Activated B cell treated with CpG ODN at 0.5 μM for 24 hours (primary cell): ENCODE data around the gene TSPO. TPM values are rescaled to one million over a fixed set of nuclear protein-coding genes. Genes with fewer than 3 reads are reported as not detected.

Experiments
- ATAC-seq: fragments of 200-7000 bp; cut with Tn5 transposase; one replicate; pipeline ENCODE4 v1.10.0; 2021; ENCODE audit warnings: low read depth, mild to moderate bottlenecking, moderate library complexity
- CTCF ChIA-PET: fragments of 350-600 bp; sonication (Branson Sonifier 250); formaldehyde crosslinking; loops from one replicate; lab custom pipeline; 2021; ENCODE audit warnings: antibody characterized with exemption; lab: Charles Lee
- POLR2A ChIA-PET: fragments of 350-600 bp; sonication (Branson Sonifier 250); formaldehyde crosslinking; loops from one replicate; lab custom pipeline; 2021; ENCODE audit warnings: antibody characterized with exemption; lab: Charles Lee
- DNase-seq: peaks from one replicate; pipeline ENCODE4 v3.0.0; 2022
- H3K27ac Mint-ChIP-seq: one replicate; pipeline ENCODE4 v1.8.0; 2020; ENCODE audit warnings: mixed read lengths
- H3K27me3 Mint-ChIP-seq: one replicate; pipeline ENCODE4 v1.8.0; 2021; ENCODE audit warnings: mixed read lengths
- H3K36me3 Mint-ChIP-seq: one replicate; pipeline ENCODE4 v1.8.0; 2021; ENCODE audit warnings: low read depth, mixed read lengths
- H3K4me1 Mint-ChIP-seq: one replicate; pipeline ENCODE4 v1.8.0; 2021; ENCODE audit warnings: mixed read lengths
- H3K4me3 Mint-ChIP-seq: one replicate; pipeline ENCODE4 v1.8.0; 2020; ENCODE audit warnings: mild to moderate bottlenecking, mixed read lengths
- H3K9me3 Mint-ChIP-seq: one replicate; pipeline ENCODE4 v1.8.0; 2020; ENCODE audit warnings: mixed read lengths
- CTCF ChIP-seq: fragments of 200-600 bp; IDR thresholded peaks from one replicate; pipeline ENCODE4 v1.8.0; 2022; ENCODE audit warnings: antibody characterized with exemption, mild to moderate bottlenecking
- intact Hi-C: fragments of 100-400 bp; cut with micrococcal nuclease; formaldehyde crosslinking; loops from one replicate; pipeline ENCODE4 v1.15.1; 2024
- total RNA-seq: library from RNA; stranded (reverse); gene quantifications from 2 replicates; pipeline ENCODE4 v1.2.3, GENCODE V29; 2022

Gene TSPO
- total RNA-seq, 1 donor from 2014 or later: 40.9 TPM

GRCh38 chr22:43127166-43127908, 24.0 kb upstream of the TSPO start:
- Mint-ChIP-seq H3K27ac (no peak overlapping the region), H3K36me3 (peaks cover 13% of the 10 kb centered on the region), H3K4me1 (peaks cover 26% of the 10 kb centered on the region), H3K9me3 (no peaks in the 10 kb centered on the region), H3K27me3 (peaks cover 10% of the 10 kb centered on the region), H3K4me3 (no peak overlapping the region)
- ATAC-seq (no peak), DNase-seq (no peak)
- ChIA-PET CTCF (no interaction called here), POLR2A (no interaction called here)
- intact Hi-C loops: no loop called here
- no peak for TF ChIP-seq CTCF

- no peaks in the 10 kb centered on the region for H3K9me3 Mint-ChIP-seq
- CTCF ChIA-PET: no interaction called here
- no peak for ATAC-seq
- H3K27ac Mint-ChIP-seq: no peak overlapping the region
- intact Hi-C loops: no loop called here
- DNase-seq: no peak
- TF ChIP-seq CTCF: no peak
- peaks cover 20% of the 10 kb centered on the region for H3K36me3 Mint-ChIP-seq
- peaks cover 8% of the 10 kb centered on the region for H3K27me3 Mint-ChIP-seq
- POLR2A ChIA-PET: no interaction called here
- H3K4me1 Mint-ChIP-seq: peaks cover 18% of the 10 kb centered on the region
- H3K4me3 Mint-ChIP-seq: no peak overlapping the region
Observed at GRCh38 chr22:43128116-43128515, 23.2 kb upstream of the TSPO start.

- peaks cover 28% of the 10 kb centered on the region for H3K36me3 Mint-ChIP-seq
- H3K4me3 Mint-ChIP-seq: no peak overlapping the region
- peak; percentile 49 for ATAC-seq
- intact Hi-C loops: no loop called here
- H3K27ac Mint-ChIP-seq: no peak overlapping the region
- H3K9me3 Mint-ChIP-seq: no peaks in the 10 kb centered on the region
- ChIA-PET POLR2A (no interaction called here), CTCF (no interaction called here)
- H3K4me1 Mint-ChIP-seq: peaks cover 18% of the 10 kb centered on the region
- no peak for TF ChIP-seq CTCF
- no peak for DNase-seq
- peaks cover 5% of the 10 kb centered on the region for H3K27me3 Mint-ChIP-seq
Observed at GRCh38 chr22:43128928-43129424, 22.4 kb upstream of the TSPO start.

GRCh38 chr22:43129426-43130425, 21.6 kb upstream of the TSPO start:
- no peak for ATAC-seq
- no peaks in the 10 kb centered on the region for H3K9me3 Mint-ChIP-seq
- peaks cover 5% of the 10 kb centered on the region for H3K27me3 Mint-ChIP-seq
- ChIA-PET CTCF (no interaction called here), POLR2A (interaction anchor here (0.6 to 0.7 kb wide), 2 partner anchors 17 to 1065 kb away, joined by 5 to 15 read pairs; no protein-coding TSS in a partner anchor)
- DNase-seq: no peak
- no peak for TF ChIP-seq CTCF
- peaks cover 32% of the 10 kb centered on the region for H3K36me3 Mint-ChIP-seq
- H3K27ac Mint-ChIP-seq: no peak overlapping the region
- peaks cover 18% of the 10 kb centered on the region for H3K4me1 Mint-ChIP-seq
- intact Hi-C loops: no loop called here
- H3K4me3 Mint-ChIP-seq: no peak overlapping the region
